Activated T-helper 9 cell treated with anti-CD3 and anti-CD28 coated beads, Interleukin-2, amount 50 U/mL, for 16 hours (primary cell): ENCODE data around the gene MRPL33.

Experiments
- DNase-seq: peaks from one replicate; pipeline ENCODE4 v3.0.0-alpha.2; 2020; ENCODE audit warnings: low read depth

Gene MRPL33

GRCh38 chr2:27771548-27772335 lies at the start of gene MRPL33:
TSS of gene MRPL33 (plus strand) at chr2:27771719. CDS start at chr2:27771778, 59 bp downstream.
- peak; percentile 90 for DNase-seq

DNA sequence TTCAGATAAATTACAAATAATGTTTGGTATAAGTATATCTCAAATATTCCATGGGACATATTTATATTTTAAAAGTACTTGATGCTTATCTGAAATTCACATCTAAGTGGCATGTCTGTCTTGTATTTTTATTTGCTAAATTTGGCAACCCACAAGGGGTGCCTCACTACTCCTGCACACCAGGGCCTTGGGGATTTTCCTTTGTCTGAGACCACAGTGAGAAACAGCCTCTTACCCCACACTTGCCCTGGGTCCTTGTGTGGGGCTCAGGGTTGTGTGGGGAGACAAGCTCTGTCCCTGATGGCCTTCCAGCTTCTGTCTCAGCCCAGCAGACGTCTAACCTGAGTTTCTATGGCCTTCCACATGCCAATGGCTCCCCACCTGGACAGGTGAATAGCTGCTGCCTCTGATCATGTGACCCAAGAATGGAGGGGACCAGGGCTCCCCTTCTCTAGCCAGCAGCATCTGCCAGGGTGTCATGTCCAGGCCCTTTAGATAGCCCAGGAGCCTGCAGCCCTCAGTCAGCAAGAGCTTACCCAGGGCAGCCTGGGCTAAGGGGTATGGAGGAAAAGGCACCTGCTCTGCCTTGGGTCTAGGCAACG lies 49.5 kb upstream of the MRPL33 start:
- no peak for DNase-seq

GRCh38 chr2:27723372-27724144 lies 48.0 kb upstream of the MRPL33 start:
- DNase-seq = no peak

GRCh38 chr2:27724191-27724590 lies 47.3 kb upstream of the MRPL33 start:
- DNase-seq = no peak

DNA sequence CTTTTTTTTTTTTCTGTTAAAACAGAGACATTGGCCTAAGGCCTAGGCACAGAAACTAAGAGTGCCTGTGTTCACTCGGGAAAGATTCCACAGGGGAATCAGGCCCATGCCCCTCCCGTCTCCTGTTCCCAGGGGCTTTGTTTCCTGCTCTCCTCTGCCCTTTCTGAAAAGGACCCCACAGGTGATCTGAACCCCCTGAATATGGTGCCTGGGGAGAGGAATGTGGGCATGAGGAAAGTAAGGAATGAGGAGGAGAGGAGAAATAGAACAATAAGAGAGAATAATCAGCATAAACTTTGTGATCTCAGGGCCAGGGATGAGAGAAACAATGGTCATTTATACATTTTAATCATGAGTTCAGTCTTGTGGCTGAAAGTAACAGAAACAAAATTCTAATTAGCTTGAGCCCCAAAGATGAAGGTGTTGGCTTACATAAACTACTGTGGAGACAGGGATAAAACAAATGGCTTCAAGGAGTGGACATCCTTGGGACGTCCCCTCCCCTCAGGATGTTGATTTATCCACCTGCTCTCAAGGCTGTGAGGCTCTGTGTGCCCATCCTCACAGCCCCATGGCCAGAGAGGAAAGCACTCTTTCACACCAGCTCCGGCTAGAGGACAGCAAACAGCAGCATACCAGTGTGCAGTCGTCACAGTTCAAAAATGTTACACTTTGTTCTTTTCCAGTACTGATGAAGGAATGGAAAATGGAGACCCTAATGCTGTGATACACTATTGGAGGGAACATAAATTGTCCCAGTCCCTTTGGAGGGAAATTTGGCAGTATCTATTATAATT lies 46.4 kb upstream of the MRPL33 start:
- no peak for DNase-seq

GRCh38 chr2:27727257-27727656 lies 44.3 kb upstream of the MRPL33 start:
- no peak for DNase-seq

GRCh38 chr2:27728081-27728858 lies 43.2 kb upstream of the MRPL33 start:
- no peak for DNase-seq

GRCh38 chr2:27729198-27729597 lies 42.3 kb upstream of the MRPL33 start:
- no peak for DNase-seq

DNA sequence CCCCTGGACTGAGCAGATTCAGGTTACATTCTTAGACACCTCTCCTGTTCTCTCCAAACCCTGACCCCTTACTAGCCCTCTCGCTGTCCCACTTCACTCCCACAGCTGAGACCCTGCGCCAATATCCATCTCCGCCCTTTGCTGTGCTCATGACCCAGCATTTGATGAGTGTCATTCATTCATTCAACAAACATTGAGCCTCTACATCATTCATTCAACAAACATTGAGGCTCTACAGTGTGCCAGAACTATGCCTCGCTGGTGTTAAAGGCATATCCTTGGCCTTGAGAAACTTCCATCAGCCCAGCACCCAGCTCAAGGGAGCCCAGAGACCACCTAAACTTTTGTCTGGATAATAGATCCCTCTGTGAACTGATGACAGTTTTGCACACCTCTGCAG lies 41.9 kb upstream of the MRPL33 start:
- DNase-seq = no peak

- no peak for DNase-seq
Observed at GRCh38 chr2:27730261-27730662, 41.3 kb upstream of the MRPL33 start.

DNA sequence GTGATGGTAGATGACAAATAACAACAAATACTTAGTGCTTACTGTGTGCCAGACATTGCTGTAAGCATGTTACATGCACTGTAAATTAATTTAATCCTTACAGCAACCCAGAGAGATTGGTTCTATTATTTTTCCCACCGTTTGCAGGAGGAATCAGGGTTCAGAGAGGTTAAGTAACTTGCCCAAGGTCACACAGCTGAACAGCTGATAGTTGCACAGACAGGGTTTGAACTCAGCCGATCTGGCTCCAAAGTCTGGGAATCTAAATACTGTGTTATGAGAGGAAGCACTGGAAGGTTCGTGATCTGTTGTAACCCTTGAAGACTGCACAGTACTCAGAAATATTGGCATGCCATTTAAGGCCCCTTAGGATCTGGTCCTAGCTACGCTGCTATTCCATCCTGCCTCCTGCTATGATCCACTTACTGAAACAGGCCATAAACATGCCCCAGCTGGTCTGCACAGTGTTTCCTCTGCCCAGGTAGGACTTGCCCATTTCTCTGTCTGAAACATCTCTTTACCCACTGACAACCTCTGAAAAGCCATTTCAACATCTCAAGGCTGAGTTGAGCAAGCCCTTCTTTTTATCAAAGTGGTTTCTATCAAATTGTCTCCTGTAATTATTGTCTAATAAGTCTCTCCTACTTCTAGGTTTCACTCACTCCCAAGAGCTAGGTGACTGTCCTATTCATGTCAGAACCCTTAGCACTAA lies 40.4 kb upstream of the MRPL33 start:
- DNase-seq = no peak

- no peak for DNase-seq
Observed at GRCh38 chr2:27734305-27734704, 37.2 kb upstream of the MRPL33 start.

DNA sequence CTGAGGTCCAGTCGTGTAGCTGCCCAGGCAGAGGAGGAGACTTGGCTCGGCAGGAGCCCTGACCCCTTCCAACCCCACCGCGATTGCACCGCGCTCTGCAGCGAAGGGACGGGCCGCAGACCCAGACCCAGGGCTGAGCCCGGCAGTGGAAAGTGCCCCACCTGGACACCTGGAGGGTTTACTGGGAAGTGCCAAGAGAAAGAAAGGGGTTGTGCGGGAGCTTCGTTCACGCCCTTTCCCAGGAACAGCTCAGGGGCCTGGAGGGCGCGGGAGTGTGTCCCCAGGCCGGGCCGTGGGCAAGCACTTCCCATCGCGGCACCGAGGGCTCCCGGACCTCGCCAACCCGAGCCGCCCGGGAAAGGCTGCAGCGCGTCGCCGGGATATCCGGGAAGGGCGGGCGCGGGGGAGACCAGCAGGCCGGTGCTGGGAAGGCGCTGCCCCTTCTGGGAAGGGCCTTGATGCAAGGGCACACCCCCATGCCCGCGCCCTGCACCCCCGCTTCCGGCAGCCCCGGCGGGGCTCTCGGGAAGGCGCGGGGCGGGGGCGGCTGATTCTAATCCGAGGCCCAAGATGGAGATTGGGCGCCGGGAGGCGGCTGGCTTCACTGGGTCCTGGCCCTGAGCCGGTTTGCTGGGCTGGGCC lies 36.1 kb upstream of the MRPL33 start:
- peak; percentile 45 for DNase-seq

- no peak for DNase-seq
Observed at GRCh38 chr2:27736031-27736889, 35.3 kb upstream of the MRPL33 start.

DNA sequence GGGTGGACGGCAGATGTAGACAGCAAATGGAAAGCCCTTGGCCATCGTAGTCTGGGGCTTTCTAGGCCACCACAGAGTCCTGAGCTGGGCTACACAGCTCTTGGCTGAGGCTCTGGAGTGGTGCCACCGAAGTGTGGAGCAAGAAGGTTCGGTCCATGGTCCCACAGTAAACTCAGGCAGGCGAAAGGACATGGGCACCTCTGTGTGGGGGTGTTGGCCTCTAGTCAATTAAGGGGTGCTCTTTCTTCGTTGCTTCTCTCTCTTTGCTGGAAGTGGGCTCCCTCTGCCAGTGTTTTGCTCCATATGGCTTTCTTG lies 34.7 kb upstream of the MRPL33 start:
- no peak for DNase-seq

DNA sequence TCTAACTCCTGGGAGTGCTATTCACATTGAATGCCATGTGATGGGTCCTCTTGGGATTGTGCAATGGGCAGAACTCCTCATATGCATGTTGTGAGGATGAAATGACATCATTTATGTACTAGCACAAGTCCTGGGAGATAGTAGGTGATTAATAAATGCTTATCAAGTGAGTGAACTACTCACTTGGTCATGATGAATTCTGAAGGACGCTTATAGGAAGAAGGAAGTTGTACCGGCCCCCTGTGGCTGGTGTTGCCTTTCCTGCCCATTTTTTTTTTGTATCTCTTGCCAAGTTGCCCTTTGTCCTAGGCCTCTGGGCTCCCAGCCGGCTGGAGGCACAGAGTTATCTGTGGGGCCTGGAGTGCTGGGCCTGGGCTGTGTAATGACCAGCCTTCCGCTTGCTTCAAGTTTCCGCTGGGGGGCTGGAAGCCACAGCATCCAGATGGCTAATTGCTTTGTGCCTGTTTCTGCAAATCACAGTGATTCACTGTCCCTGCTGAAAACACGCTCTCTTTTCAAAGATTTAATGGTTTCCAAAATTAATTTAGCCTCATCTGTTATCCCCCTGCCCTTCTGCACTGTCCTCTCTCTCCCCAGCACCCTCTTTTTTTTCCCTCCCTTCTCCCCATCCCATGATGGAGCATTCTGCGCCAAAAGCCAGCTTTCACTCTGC lies 33.7 kb upstream of the MRPL33 start:
- DNase-seq = no peak

DNA sequence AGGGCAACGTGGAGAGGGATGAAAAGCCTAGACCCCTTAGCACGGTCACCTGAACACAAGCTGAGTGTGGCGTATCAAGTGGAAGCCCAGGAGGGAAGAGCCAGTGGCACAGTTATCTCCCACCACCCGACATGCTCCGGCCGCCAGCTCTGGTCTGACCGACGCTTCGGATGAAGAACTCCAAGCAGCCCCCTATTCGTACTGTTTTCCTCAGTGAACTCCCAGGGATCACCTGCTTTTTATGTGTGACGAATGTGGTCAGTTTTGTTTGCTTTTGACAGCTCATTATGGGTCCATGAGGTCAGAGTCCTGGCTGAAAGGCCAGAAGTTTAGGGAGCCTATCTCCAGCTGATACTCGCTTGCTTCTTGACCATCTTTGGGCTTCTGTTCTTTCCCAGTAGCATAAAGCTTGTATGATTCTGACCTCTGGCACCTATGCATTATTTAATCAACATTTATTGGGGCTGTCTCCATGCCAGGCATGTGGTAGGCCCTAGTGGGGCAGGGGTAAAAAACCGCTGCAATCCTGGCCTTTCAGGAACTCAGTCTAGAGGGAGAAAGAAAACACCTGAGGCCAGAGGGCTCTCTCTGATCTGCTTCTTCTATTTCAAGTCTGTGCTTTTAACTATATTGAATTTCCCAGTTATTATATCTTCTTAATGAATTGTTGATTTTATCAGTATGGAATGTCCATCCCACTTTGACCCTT lies 33.0 kb upstream of the MRPL33 start:
- no peak for DNase-seq

GRCh38 chr2:27739058-27739373 lies 32.5 kb upstream of the MRPL33 start:
- DNase-seq = no peak
